GM23338 (cell line): ENCODE results near the gene CHN2. TPM values are rescaled to one million over a fixed set of nuclear protein-coding genes. Genes with fewer than 3 reads are reported as not detected.

Experiments used
- ATAC-seq: fragments of 200-7000 bp; cut with Tn5 transposase; 3 replicates; pipeline ENCODE4 v1.9.1; 2020
- DNase-seq: peaks from one replicate; pipeline ENCODE4 v3.0.0-alpha.2; 2015; ENCODE audit warnings: low spot score
- H2AFZ ChIP-seq: fragments of 200-600 bp; sonication (generic); 2 replicates; pipeline ENCODE4 v1.8.0; 2016; ENCODE audit warnings: antibody characterized with exemption, mild to moderate bottlenecking, moderate library complexity
- H3F3A ChIP-seq: fragments of 200-600 bp; sonication (generic); replicated peaks from 2 replicates; pipeline ENCODE4 v1.8.0; 2017; ENCODE audit warnings: antibody characterized with exemption, mixed run types, low read depth
- H3K27ac ChIP-seq: fragments of 200-600 bp; sonication (generic); 2 replicates; pipeline ENCODE4 v1.6.1; 2016; ENCODE audit warnings: low read depth
- H3K27me3 ChIP-seq: fragments of 200-600 bp; sonication (generic); 2 replicates; pipeline ENCODE4 v1.8.0; 2016; ENCODE audit warnings: mild to moderate bottlenecking, mixed run types, moderate library complexity; ENCODE audit not compliant: insufficient read depth
- H3K36me3 ChIP-seq: fragments of 200-600 bp; sonication (generic); 2 replicates; pipeline ENCODE4 v1.8.0; 2016; ENCODE audit warnings: mild to moderate bottlenecking; ENCODE audit not compliant: insufficient read depth
- H3K4me1 ChIP-seq: fragments of 200-600 bp; sonication (generic); 2 replicates; pipeline ENCODE4 v1.8.0; 2016; ENCODE audit warnings: mild to moderate bottlenecking, moderate library complexity; ENCODE audit not compliant: insufficient read depth
- H3K4me2 ChIP-seq: fragments of 200-600 bp; sonication (generic); 2 replicates; pipeline ENCODE4 v1.7.1; 2017; ENCODE audit warnings: mixed run types
- H3K4me3 ChIP-seq: fragments of 200-600 bp; sonication (generic); 2 replicates; pipeline ENCODE4 v1.6.1; 2016; ENCODE audit warnings: mixed run types
- H3K79me2 ChIP-seq: fragments of 200-600 bp; sonication (generic); replicated peaks from 2 replicates; pipeline ENCODE4 v1.8.0; 2017; ENCODE audit warnings: mild to moderate bottlenecking; ENCODE audit not compliant: insufficient read depth
- H3K9me2 ChIP-seq: fragments of 200-600 bp; sonication (generic); 2 replicates; pipeline ENCODE4 v1.8.0; 2017; ENCODE audit not compliant: insufficient read depth
- H4K20me1 ChIP-seq: fragments of 200-600 bp; sonication (generic); replicated peaks from 2 replicates; pipeline ENCODE4 v1.8.0; 2017; ENCODE audit warnings: mild to moderate bottlenecking; ENCODE audit not compliant: insufficient read depth
- H3K27ac Mint-ChIP-seq: 2 replicates; pipeline ENCODE4 v1.8.0; 2020; ENCODE audit warnings: inconsistent platforms, mild to moderate bottlenecking, moderate library complexity, mixed read lengths
- H3K27me3 Mint-ChIP-seq: 3 replicates; pipeline ENCODE4 v1.8.0; 2022; ENCODE audit warnings: low read depth, mild to moderate bottlenecking, moderate library complexity, mixed read lengths, inconsistent platforms; ENCODE audit not compliant: insufficient read depth, poor library complexity
- H3K36me3 Mint-ChIP-seq: 3 replicates; pipeline ENCODE4 v1.8.0; 2021; ENCODE audit warnings: low read depth, mild to moderate bottlenecking, inconsistent platforms, moderate library complexity, mixed read lengths
- H3K4me1 Mint-ChIP-seq: 3 replicates; pipeline ENCODE4 v1.8.0; 2020; ENCODE audit warnings: mild to moderate bottlenecking, inconsistent platforms, mixed read lengths
- H3K4me3 Mint-ChIP-seq: 3 replicates; pipeline ENCODE4 v1.8.0; 2021; ENCODE audit warnings: moderate library complexity, mild to moderate bottlenecking, inconsistent platforms, mixed read lengths
- H3K9me3 Mint-ChIP-seq: 3 replicates; pipeline ENCODE4 v1.8.0; 2020; ENCODE audit warnings: moderate library complexity, mild to moderate bottlenecking, inconsistent platforms, mixed read lengths
- CREB1 ChIP-seq: fragments of 250-450 bp; sonication (Bioruptor Pico); IDR thresholded peaks from 2 replicates; pipeline ENCODE4 v1.5.0; 2020; ENCODE audit warnings: low read depth, mild to moderate bottlenecking, moderate library complexity
- EZH2 ChIP-seq: fragments of 200-600 bp; sonication (generic); IDR thresholded peaks from one replicate; pipeline ENCODE4 v1.8.0; 2017; ENCODE audit warnings: antibody characterized with exemption, mild to moderate bottlenecking, low read depth; ENCODE audit not compliant: unreplicated experiment
- EZH2phosphoT487 ChIP-seq: fragments of 200-600 bp; sonication (generic); IDR thresholded peaks from one replicate; pipeline ENCODE4 v1.8.1; 2018; ENCODE audit warnings: antibody characterized with exemption; ENCODE audit not compliant: unreplicated experiment
- JUNB ChIP-seq: IDR thresholded peaks from one replicate; pipeline ENCODE4 v1.6.1; 2016; ENCODE audit warnings: antibody characterized with exemption; ENCODE audit not compliant: unreplicated experiment
- NANOG ChIP-seq: IDR thresholded peaks from 2 replicates; pipeline ENCODE4 v1.6.1; 2016; ENCODE audit warnings: antibody characterized with exemption, borderline replicate concordance
- POLR2AphosphoS5 ChIP-seq: IDR thresholded peaks from 2 replicates; pipeline ENCODE4 v1.6.1; 2016; ENCODE audit warnings: antibody characterized with exemption, low read depth
- STAT1 ChIP-seq: IDR thresholded peaks from one replicate; pipeline ENCODE4 v1.6.1; 2016; ENCODE audit warnings: antibody characterized with exemption; ENCODE audit not compliant: unreplicated experiment
- ZNF114 ChIP-seq: fragments of 250-450 bp; sonication (Bioruptor Pico); IDR thresholded peaks from 2 replicates; pipeline ENCODE4 v1.5.0; 2020; ENCODE audit warnings: mild to moderate bottlenecking, moderate library complexity
- ZNF331 ChIP-seq: fragments of 250-450 bp; sonication (Bioruptor Pico); IDR thresholded peaks from 2 replicates; pipeline ENCODE4 v1.5.0; 2020; ENCODE audit warnings: low read depth, mild to moderate bottlenecking, moderate library complexity
- polyA plus RNA-seq: library from polyadenylated mRNA; unstranded; fragments of >200 nt; fragmentation: Nextera tagmentation; extraction: Ambion mirVana; gene quantifications from 2 replicates; pipeline ENCODE4 v1.2.1, GENCODE V29; 2016
- total RNA-seq: library from RNA; depleted of rRNA; stranded (reverse); fragments of >200 nt; shearing (Covaris generic); gene quantifications from 2 replicates; pipeline ENCODE4 v1.2.3, GENCODE V29; 2014
- TF ChIP-seq, protein P1 (sequence below): IDR thresholded peaks from one replicate; pipeline ENCODE4 v1.6.1; 2018; ENCODE audit warnings: antibody characterized with exemption; ENCODE audit not compliant: unreplicated experiment
- TF ChIP-seq, protein P2 (sequence below): fragments of 250-450 bp; sonication (Bioruptor Pico); IDR thresholded peaks from 2 replicates; pipeline ENCODE4 v1.5.0; 2020; ENCODE audit warnings: mild to moderate bottlenecking, moderate library complexity
- TF ChIP-seq, protein P3 (sequence below), 2 experiments: fragments of 200-600 bp in 1 of 2; sonication (generic) in 1 of 2; conservative IDR thresholded peaks; 2 replicates each; pipeline versions ENCODE4 v1.5.1 to v1.6.1; 2016 to 2017; ENCODE audit warnings: antibody characterized with exemption in 2 of 2, low read depth in 2 of 2, mild to moderate bottlenecking in 2 of 2, moderate library complexity in 1 of 2
- TF ChIP-seq, protein P4 (sequence below): IDR thresholded peaks from 2 replicates; pipeline ENCODE4 v1.6.1; 2016; ENCODE audit warnings: antibody characterized with exemption

Gene CHN2
- total and polyA plus RNA-seq, 2 experiments from 2014 or later = 6.1 to 7.5 TPM

DNA sequence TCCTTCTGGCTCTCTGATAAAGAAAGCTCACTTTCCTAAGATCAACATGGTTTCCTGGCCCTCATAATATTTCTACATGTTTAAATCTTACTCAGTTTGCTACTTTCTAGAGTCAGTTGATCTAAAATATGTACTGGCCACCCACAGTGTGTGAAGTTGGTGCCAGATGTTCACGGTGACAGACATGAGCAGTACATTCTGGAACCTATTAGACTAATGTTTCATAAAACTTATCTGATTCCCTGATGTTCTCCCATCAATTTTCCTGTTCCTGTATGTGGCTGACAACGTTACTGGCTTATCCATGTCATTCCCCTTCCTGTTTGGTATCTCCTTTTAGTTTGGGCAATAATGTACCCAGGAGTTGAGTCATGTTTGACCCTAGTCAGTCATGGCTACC lies 34.5 kb upstream of the CHN2 start:
- no peak overlapping the region for H3K27ac Mint-ChIP-seq
- peaks cover 10% of the 10 kb centered on the region for H3K36me3 Mint-ChIP-seq
- TF ChIP-seq, protein P1, sequence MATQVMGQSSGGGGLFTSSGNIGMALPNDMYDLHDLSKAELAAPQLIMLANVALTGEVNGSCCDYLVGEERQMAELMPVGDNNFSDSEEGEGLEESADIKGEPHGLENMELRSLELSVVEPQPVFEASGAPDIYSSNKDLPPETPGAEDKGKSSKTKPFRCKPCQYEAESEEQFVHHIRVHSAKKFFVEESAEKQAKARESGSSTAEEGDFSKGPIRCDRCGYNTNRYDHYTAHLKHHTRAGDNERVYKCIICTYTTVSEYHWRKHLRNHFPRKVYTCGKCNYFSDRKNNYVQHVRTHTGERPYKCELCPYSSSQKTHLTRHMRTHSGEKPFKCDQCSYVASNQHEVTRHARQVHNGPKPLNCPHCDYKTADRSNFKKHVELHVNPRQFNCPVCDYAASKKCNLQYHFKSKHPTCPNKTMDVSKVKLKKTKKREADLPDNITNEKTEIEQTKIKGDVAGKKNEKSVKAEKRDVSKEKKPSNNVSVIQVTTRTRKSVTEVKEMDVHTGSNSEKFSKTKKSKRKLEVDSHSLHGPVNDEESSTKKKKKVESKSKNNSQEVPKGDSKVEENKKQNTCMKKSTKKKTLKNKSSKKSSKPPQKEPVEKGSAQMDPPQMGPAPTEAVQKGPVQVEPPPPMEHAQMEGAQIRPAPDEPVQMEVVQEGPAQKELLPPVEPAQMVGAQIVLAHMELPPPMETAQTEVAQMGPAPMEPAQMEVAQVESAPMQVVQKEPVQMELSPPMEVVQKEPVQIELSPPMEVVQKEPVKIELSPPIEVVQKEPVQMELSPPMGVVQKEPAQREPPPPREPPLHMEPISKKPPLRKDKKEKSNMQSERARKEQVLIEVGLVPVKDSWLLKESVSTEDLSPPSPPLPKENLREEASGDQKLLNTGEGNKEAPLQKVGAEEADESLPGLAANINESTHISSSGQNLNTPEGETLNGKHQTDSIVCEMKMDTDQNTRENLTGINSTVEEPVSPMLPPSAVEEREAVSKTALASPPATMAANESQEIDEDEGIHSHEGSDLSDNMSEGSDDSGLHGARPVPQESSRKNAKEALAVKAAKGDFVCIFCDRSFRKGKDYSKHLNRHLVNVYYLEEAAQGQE = no peak
- TF ChIP-seq ZNF331 = no peak
- TF ChIP-seq, protein P2, sequence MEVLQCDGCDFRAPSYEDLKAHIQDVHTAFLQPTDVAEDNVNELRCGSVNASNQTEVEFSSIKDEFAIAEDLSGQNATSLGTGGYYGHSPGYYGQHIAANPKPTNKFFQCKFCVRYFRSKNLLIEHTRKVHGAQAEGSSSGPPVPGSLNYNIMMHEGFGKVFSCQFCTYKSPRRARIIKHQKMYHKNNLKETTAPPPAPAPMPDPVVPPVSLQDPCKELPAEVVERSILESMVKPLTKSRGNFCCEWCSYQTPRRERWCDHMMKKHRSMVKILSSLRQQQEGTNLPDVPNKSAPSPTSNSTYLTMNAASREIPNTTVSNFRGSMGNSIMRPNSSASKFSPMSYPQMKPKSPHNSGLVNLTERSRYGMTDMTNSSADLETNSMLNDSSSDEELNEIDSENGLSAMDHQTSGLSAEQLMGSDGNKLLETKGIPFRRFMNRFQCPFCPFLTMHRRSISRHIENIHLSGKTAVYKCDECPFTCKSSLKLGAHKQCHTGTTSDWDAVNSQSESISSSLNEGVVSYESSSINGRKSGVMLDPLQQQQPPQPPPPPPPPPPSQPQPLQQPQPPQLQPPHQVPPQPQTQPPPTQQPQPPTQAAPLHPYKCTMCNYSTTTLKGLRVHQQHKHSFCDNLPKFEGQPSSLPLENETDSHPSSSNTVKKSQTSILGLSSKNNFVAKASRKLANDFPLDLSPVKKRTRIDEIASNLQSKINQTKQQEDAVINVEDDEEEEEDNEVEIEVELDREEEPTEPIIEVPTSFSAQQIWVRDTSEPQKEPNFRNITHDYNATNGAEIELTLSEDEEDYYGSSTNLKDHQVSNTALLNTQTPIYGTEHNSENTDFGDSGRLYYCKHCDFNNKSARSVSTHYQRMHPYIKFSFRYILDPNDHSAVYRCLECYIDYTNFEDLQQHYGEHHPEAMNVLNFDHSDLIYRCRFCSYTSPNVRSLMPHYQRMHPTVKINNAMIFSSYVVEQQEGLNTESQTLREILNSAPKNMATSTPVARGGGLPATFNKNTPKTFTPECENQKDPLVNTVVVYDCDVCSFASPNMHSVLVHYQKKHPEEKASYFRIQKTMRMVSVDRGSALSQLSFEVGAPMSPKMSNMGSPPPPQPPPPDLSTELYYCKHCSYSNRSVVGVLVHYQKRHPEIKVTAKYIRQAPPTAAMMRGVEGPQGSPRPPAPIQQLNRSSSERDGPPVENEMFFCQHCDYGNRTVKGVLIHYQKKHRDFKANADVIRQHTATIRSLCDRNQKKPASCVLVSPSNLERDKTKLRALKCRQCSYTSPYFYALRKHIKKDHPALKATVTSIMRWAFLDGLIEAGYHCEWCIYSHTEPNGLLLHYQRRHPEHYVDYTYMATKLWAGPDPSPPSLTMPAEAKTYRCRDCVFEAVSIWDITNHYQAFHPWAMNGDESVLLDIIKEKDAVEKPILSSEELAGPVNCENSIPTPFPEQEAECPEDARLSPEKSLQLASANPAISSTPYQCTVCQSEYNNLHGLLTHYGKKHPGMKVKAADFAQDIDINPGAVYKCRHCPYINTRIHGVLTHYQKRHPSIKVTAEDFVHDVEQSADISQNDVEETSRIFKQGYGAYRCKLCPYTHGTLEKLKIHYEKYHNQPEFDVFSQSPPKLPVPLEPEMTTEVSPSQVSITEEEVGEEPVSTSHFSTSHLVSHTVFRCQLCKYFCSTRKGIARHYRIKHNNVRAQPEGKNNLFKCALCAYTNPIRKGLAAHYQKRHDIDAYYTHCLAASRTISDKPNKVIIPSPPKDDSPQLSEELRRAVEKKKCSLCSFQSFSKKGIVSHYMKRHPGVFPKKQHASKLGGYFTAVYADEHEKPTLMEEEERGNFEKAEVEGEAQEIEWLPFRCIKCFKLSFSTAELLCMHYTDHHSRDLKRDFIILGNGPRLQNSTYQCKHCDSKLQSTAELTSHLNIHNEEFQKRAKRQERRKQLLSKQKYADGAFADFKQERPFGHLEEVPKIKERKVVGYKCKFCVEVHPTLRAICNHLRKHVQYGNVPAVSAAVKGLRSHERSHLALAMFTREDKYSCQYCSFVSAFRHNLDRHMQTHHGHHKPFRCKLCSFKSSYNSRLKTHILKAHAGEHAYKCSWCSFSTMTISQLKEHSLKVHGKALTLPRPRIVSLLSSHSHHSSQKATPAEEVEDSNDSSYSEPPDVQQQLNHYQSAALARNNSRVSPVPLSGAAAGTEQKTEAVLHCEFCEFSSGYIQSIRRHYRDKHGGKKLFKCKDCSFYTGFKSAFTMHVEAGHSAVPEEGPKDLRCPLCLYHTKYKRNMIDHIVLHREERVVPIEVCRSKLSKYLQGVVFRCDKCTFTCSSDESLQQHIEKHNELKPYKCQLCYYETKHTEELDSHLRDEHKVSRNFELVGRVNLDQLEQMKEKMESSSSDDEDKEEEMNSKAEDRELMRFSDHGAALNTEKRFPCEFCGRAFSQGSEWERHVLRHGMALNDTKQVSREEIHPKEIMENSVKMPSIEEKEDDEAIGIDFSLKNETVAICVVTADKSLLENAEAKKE (CRISPR knock-in tag) = no peak
- TF ChIP-seq, protein P3, sequence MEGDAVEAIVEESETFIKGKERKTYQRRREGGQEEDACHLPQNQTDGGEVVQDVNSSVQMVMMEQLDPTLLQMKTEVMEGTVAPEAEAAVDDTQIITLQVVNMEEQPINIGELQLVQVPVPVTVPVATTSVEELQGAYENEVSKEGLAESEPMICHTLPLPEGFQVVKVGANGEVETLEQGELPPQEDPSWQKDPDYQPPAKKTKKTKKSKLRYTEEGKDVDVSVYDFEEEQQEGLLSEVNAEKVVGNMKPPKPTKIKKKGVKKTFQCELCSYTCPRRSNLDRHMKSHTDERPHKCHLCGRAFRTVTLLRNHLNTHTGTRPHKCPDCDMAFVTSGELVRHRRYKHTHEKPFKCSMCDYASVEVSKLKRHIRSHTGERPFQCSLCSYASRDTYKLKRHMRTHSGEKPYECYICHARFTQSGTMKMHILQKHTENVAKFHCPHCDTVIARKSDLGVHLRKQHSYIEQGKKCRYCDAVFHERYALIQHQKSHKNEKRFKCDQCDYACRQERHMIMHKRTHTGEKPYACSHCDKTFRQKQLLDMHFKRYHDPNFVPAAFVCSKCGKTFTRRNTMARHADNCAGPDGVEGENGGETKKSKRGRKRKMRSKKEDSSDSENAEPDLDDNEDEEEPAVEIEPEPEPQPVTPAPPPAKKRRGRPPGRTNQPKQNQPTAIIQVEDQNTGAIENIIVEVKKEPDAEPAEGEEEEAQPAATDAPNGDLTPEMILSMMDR (conservative IDR thresholded peaks at IDR 0.05; ENCODE audit: low read depth in 2 of 2) = no peak
- no peak for TF ChIP-seq EZH2phosphoT487
- no peak for TF ChIP-seq CREB1 (CRISPR knock-in tag)
- TF ChIP-seq NANOG = no peak
- no peak for TF ChIP-seq POLR2AphosphoS5
- TF ChIP-seq STAT1 = no peak
- no peak for TF ChIP-seq EZH2
- TF ChIP-seq JUNB = no peak
- TF ChIP-seq ZNF114 (CRISPR knock-in tag) = no peak
- TF ChIP-seq, protein P4, sequence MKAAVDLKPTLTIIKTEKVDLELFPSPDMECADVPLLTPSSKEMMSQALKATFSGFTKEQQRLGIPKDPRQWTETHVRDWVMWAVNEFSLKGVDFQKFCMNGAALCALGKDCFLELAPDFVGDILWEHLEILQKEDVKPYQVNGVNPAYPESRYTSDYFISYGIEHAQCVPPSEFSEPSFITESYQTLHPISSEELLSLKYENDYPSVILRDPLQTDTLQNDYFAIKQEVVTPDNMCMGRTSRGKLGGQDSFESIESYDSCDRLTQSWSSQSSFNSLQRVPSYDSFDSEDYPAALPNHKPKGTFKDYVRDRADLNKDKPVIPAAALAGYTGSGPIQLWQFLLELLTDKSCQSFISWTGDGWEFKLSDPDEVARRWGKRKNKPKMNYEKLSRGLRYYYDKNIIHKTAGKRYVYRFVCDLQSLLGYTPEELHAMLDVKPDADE = no peak
- Histone ChIP-seq H3K79me2 (no peaks in the 10 kb centered on the region), H3K27me3 (no peaks in the 10 kb centered on the region), H4K20me1 (no peaks in the 10 kb centered on the region), H3K27ac (no peak overlapping the region), H2AFZ (no peak overlapping the region), H3K4me3 (no peak overlapping the region), H3K4me2 (no peak overlapping the region), H3K36me3 (no peaks in the 10 kb centered on the region), H3K4me1 (peaks cover 17% of the 10 kb centered on the region), H3K9me2 (no peaks in the 10 kb centered on the region), H3F3A (no peaks in the 10 kb centered on the region)
- DNase-seq (no peak), ATAC-seq (no peak)
- H3K9me3 Mint-ChIP-seq = peaks cover 5% of the 10 kb centered on the region; the same call in 1 of the 3 replicates
- peaks cover 20% of the 10 kb centered on the region for H3K4me1 Mint-ChIP-seq
- peaks cover 6% of the 10 kb centered on the region for H3K27me3 Mint-ChIP-seq
- no peak overlapping the region for H3K4me3 Mint-ChIP-seq
